K562 (cell line): Measurements from ENCODE around the gene IFRD1. TPM values are rescaled to one million over a fixed set of nuclear protein-coding genes. Genes with fewer than 3 reads are reported as not detected.

Source experiments
- CBFA2T2 ChIP-seq: fragments of 450-650 bp; conservative IDR thresholded peaks from 2 replicates; pipeline ENCODE4 v1.6.1; 2017; ENCODE audit warnings: mild to moderate bottlenecking
- CC2D1A ChIP-seq: fragments of 450-650 bp; IDR thresholded peaks from 2 replicates; pipeline ENCODE4 v1.6.1; 2017; ENCODE audit warnings: mild to moderate bottlenecking
- CREB5 ChIP-seq: fragments of 250-450 bp; sonication (Bioruptor Pico); IDR thresholded peaks from 2 replicates; pipeline ENCODE4 v1.5.0; 2020; ENCODE audit warnings: mild to moderate bottlenecking
- DMBX1 ChIP-seq: fragments of 250-450 bp; sonication (Bioruptor Pico); IDR thresholded peaks from 2 replicates; pipeline ENCODE4 v1.8.0; 2022; ENCODE audit warnings: inconsistent platforms, mild to moderate bottlenecking, moderate library complexity, borderline replicate concordance
- GABPB2 ChIP-seq: fragments of 250-450 bp; sonication (Bioruptor Pico); conservative IDR thresholded peaks from 2 replicates; pipeline ENCODE4 v1.5.1; 2021; ENCODE audit warnings: mild to moderate bottlenecking
- NELFE ChIP-seq: IDR thresholded peaks from 2 replicates; pipeline ENCODE4 v1.6.1; 2011; ENCODE audit warnings: mild to moderate bottlenecking; ENCODE audit not compliant: insufficient read depth, insufficient read length
- NFYB ChIP-seq: IDR thresholded peaks from 2 replicates; pipeline ENCODE4 v1.6.1; 2011; ENCODE audit warnings: mild to moderate bottlenecking, moderate library complexity; ENCODE audit not compliant: insufficient read length; ENCODE audit errors: extremely low read depth
- POLR3A ChIP-seq: IDR thresholded peaks from 2 replicates; pipeline ENCODE4 v1.6.1; 2011; ENCODE audit warnings: borderline replicate concordance, mild to moderate bottlenecking, moderate library complexity; ENCODE audit not compliant: insufficient read length, insufficient read depth; ENCODE audit errors: extremely low read depth
- PRPF4 ChIP-seq: fragments of 200-400 bp; formaldehyde crosslinking; IDR thresholded peaks from one replicate; pipeline ENCODE4 v1.6.1; 2017; ENCODE audit warnings: low read length, low read depth, mild to moderate bottlenecking; ENCODE audit not compliant: insufficient read depth, poor library complexity, severe bottlenecking
- SMAD1 ChIP-seq: fragments of 150-350 bp; IDR thresholded peaks from 2 replicates; pipeline ENCODE4 v1.6.1; 2014; ENCODE audit warnings: low read length, low read depth; ENCODE audit not compliant: partially characterized antibody
- SNRNP70 ChIP-seq: fragments of 200-400 bp; formaldehyde crosslinking; optimal IDR thresholded peaks from 2 replicates; pipeline ENCODE3; 2017; ENCODE audit warnings: low read depth, low read length
- TAF15 ChIP-seq: fragments of 200-400 bp; formaldehyde crosslinking; IDR thresholded peaks from 2 replicates; pipeline ENCODE4 v1.6.1; 2017; ENCODE audit warnings: mild to moderate bottlenecking, low read depth, low read length, moderate library complexity
- THRAP3 ChIP-seq: fragments of 450-650 bp; IDR thresholded peaks from 2 replicates; pipeline ENCODE4 v1.6.1; 2016; ENCODE audit warnings: mild to moderate bottlenecking, inconsistent platforms, borderline replicate concordance
- TRIM28 ChIP-seq: fragments of 450-650 bp; IDR thresholded peaks from 2 replicates; pipeline ENCODE4 v1.6.1; 2017
- ZNF165 ChIP-seq: fragments of 250-450 bp; sonication (Bioruptor Pico); IDR thresholded peaks from 2 replicates; pipeline ENCODE4 v1.4.0; 2020; ENCODE audit warnings: borderline replicate concordance
- ZNF75A ChIP-seq: fragments of 450-650 bp; formaldehyde crosslinking; IDR thresholded peaks from 2 replicates; pipeline ENCODE4 v1.4.0; 2020; ENCODE audit warnings: mild to moderate bottlenecking
- ZNF766 ChIP-seq: fragments of 200-800 bp; sonication (Bioruptor generic); conservative IDR thresholded peaks from 2 replicates; pipeline ENCODE4 v1.6.1; 2016; ENCODE audit warnings: missing genetic modification characterization, missing compliant biosample characterization
- ZNF785 ChIP-seq: fragments of 250-450 bp; sonication (Bioruptor Pico); IDR thresholded peaks from 2 replicates; pipeline ENCODE4 v1.4.0; 2020; ENCODE audit warnings: mild to moderate bottlenecking
- polyA plus RNA-seq, 8 experiments: library from polyadenylated mRNA; depleted of rRNA in 4 of 8; stranded (reverse) in 5 of 8; unstranded in 3 of 8; fragments of >200 nt; fragmentation: Nextera tagmentation in 2 of 8; fragmentation: Illumina TruSeq in 1 of 8; extraction: Ambion mirVana in 2 of 8; extraction: Trizol in 1 of 8; gene quantifications; 2 replicates each; pipeline versions ENCODE4 v1.2.1 to v1.2.3, GENCODE V29; 2011 to 2014; ENCODE audit warnings: inconsistent platforms in 1 of 8, missing spikeins in 1 of 8
- total RNA-seq, 7 experiments: library from RNA; depleted of rRNA in 6 of 7; stranded (reverse); fragments of >200 nt in 6 of 7; fragmentation: Illumina TruSeq in 2 of 7; extraction: Trizol in 2 of 7; gene quantifications; 2 replicates each; pipeline versions ENCODE4 v1.2.1 to v1.2.3, GENCODE V29; 2011 to 2021; ENCODE audit warnings: low replicate concordance in 1 of 7
- TF ChIP-seq, protein P1 (sequence below): IDR thresholded peaks from 2 replicates; pipeline ENCODE4 v1.6.1; 2011; ENCODE audit warnings: borderline replicate concordance, low read depth, mild to moderate bottlenecking, moderate library complexity, low read length; ENCODE audit not compliant: insufficient read depth, poor library complexity, severe bottlenecking
- TF ChIP-seq, protein P2 (sequence below): fragments of 450-650 bp; IDR thresholded peaks from one replicate; pipeline ENCODE4 v1.6.1; 2018; ENCODE audit warnings: mild to moderate bottlenecking, moderate library complexity; ENCODE audit not compliant: partially characterized antibody
- TF ChIP-seq, protein P3 (sequence below): IDR thresholded peaks from 2 replicates; pipeline ENCODE4 v1.6.1; 2014; ENCODE audit warnings: antibody characterized with exemption

IFRD1 gene
- total and polyA plus RNA-seq, 9 of the 15 experiments (the other 6 are each of a cell fraction or from before 2014, with no cell fraction given) = 27.6 to 81.8 (median 68.1) TPM

GRCh38 chr7:112449902-112450806 is at the start of gene IFRD1 (continued):
- TF ChIP-seq CREB5 (CRISPR knock-in tag) = no peak
- peak; percentile 71 for TF ChIP-seq NFYB
- TF ChIP-seq PRPF4 = peak; percentile 89
- no peak; the same call in 1 of the 2 replicates for TF ChIP-seq THRAP3
- no peak for TF ChIP-seq SNRNP70
- TF ChIP-seq CBFA2T2 = no peak
- TF ChIP-seq, protein P1, sequence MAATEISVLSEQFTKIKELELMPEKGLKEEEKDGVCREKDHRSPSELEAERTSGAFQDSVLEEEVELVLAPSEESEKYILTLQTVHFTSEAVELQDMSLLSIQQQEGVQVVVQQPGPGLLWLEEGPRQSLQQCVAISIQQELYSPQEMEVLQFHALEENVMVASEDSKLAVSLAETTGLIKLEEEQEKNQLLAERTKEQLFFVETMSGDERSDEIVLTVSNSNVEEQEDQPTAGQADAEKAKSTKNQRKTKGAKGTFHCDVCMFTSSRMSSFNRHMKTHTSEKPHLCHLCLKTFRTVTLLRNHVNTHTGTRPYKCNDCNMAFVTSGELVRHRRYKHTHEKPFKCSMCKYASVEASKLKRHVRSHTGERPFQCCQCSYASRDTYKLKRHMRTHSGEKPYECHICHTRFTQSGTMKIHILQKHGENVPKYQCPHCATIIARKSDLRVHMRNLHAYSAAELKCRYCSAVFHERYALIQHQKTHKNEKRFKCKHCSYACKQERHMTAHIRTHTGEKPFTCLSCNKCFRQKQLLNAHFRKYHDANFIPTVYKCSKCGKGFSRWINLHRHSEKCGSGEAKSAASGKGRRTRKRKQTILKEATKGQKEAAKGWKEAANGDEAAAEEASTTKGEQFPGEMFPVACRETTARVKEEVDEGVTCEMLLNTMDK = no peak
- TF ChIP-seq GABPB2 (CRISPR knock-in tag) = no peak
- no peak for TF ChIP-seq CC2D1A
- no peak for TF ChIP-seq ZNF165 (CRISPR knock-in tag)
- TF ChIP-seq DMBX1 = no peak
- no peak for TF ChIP-seq POLR3A
- TF ChIP-seq, protein P2, sequence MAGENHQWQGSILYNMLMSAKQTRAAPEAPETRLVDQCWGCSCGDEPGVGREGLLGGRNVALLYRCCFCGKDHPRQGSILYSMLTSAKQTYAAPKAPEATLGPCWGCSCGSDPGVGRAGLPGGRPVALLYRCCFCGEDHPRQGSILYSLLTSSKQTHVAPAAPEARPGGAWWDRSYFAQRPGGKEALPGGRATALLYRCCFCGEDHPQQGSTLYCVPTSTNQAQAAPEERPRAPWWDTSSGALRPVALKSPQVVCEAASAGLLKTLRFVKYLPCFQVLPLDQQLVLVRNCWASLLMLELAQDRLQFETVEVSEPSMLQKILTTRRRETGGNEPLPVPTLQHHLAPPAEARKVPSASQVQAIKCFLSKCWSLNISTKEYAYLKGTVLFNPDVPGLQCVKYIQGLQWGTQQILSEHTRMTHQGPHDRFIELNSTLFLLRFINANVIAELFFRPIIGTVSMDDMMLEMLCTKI = no peak
- TF ChIP-seq, protein P3, sequence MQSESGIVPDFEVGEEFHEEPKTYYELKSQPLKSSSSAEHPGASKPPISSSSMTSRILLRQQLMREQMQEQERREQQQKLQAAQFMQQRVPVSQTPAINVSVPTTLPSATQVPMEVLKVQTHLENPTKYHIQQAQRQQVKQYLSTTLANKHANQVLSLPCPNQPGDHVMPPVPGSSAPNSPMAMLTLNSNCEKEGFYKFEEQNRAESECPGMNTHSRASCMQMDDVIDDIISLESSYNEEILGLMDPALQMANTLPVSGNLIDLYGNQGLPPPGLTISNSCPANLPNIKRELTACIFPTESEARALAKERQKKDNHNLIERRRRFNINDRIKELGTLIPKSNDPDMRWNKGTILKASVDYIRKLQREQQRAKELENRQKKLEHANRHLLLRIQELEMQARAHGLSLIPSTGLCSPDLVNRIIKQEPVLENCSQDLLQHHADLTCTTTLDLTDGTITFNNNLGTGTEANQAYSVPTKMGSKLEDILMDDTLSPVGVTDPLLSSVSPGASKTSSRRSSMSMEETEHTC = peak; percentile 36
- TF ChIP-seq TAF15 = no peak
- TF ChIP-seq ZNF766 (CRISPR knock-in tag) = no peak
- TF ChIP-seq TRIM28 = no peak
- TF ChIP-seq ZNF75A (CRISPR knock-in tag) = 0 out of 2 replicates have a peak, but pooled peaks have one; percentile 47
- peak; percentile 93 for TF ChIP-seq NELFE
- no peak for TF ChIP-seq ZNF785 (CRISPR knock-in tag)
- TF ChIP-seq SMAD1 = peak; percentile 96
